ENCODE measurements around the gene NELL1. TPM values are rescaled to one million over a fixed set of nuclear protein-coding genes. Genes with fewer than 3 reads are reported as not detected.

The NELL1 gene
- 1 to 10 TPM in 1 of 4 donors, under 1 TPM in 1, not detected in 2; 0.18 to 5.1 TPM for polyA plus RNA-seq
- long read RNA-seq, donor 1, partial matches to known transcripts = 0 of 2 reads
- long read RNA-seq, donor 1, other reads (novel, unspliced or antisense) = 0 of 2 reads
- long read RNA-seq, donor 2 = 0 reads
- long read RNA-seq, donor 3 = 0 reads
- long read RNA-seq, donor 4, partial matches to known transcripts = 0 of 1 reads
- long read RNA-seq, donor 4, other reads (novel, unspliced or antisense) = 0 of 1 reads
- long read RNA-seq, donor 5 = 0 reads
- long read RNA-seq, donor 6 = 0 reads
- long read RNA-seq, donor 7 = 0 reads
- long read RNA-seq, donor 8 = 0 reads
- long read RNA-seq, donor 9 = 0 reads
- long read RNA-seq, donor 10, partial matches to known transcripts = 0 of 1 reads
- long read RNA-seq, donor 10, other reads (novel, unspliced or antisense) = 0 of 1 reads

DNA sequence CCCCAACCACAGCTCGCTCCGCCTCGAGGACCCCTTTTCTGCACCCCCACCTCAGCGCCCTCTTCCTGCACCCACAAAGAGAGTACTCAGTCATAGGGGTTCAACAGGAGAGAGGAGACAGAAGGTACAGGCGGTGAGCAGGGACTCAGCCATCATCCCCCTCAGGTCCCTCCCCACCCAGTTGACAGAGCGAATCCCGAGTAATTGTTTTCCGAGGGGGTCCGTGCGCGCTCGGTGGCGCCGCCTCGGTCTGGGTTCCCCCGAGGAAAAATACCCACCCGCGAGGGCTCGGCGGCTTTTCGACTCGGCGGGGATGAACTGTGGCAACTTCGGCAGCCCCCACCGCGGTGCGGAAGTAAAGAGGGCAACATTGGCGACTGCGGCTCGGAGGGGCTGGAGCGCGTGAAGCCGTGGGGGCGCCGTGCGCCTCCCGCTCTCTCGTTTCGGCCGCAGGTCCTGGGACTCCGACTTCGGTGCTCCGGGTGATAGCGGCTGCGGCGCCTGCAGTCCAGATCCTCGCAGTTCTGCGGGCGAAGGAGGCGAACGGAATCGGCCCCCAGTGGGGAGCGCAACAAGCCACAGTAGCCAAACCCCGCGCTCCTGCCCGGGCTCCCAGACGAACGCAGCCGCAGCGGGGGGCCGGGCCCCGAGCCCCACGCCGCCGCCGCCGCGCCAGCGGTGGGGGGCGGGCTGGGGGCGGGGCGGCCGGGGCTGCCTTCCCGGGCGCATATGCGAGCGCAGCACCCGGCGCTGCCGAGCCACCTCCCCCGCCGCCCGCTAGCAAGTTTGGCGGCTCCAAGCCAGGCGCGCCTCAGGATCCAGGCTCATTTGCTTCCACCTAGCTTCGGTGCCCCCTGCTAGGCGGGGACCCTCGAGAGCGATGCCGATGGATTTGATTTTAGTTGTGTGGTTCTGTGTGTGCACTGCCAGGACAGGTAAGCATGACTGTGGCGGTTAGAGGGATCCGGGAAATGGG, at the start of gene NELL1:
Gene NELL1, plus strand, starts transcription at position 743 of the 976 bp plus-strand sequence.
- FAIRE-seq (no peak), DNase-seq (peak in 1 of 2 donors; percentile 34)
- H3K27me3 ChIP-seq (ENCODE audit: control insufficient read depth in 3 of 3, insufficient read depth in 3 of 3, low read length in 3 of 3) = peaks cover 15 to 66% (median 36%) of the 10 kb centered on the region in 3 donors
- peak within 1 kb of the TSS in 2 of 3 donors; percentile 29 to 37 for H3K4me3 ChIP-seq (ENCODE audit: low read depth in 1 of 3, low read length in 3 of 3)
- no peak within 1 kb of the TSS for H3K27ac ChIP-seq (ENCODE audit: low read depth in 1 of 3, low read length in 2 of 3)
- WGBS, 3 donors = 1 to 4% (median 3%) methylated on average over 71 to 93 of the region's 93 CpGs
- peaks cover 0 to 4% (median 0%) of the 10 kb centered on the region in 3 donors for H3K4me1 ChIP-seq (ENCODE audit: control insufficient read depth in 3 of 3, insufficient read depth in 2 of 3, low read depth in 1 of 3, low read length in 2 of 3)
- no peaks in the 10 kb centered on the region for H3K36me3 ChIP-seq (ENCODE audit: control insufficient read depth in 3 of 3, insufficient read depth in 2 of 3, low read depth in 1 of 3, low read length in 3 of 3)
- H3K9me3 ChIP-seq (ENCODE audit: control insufficient read depth in 2 of 2, insufficient read depth in 1 of 2, low read depth in 1 of 2, low read length in 1 of 2) = no peaks in the 10 kb centered on the region

DNA sequence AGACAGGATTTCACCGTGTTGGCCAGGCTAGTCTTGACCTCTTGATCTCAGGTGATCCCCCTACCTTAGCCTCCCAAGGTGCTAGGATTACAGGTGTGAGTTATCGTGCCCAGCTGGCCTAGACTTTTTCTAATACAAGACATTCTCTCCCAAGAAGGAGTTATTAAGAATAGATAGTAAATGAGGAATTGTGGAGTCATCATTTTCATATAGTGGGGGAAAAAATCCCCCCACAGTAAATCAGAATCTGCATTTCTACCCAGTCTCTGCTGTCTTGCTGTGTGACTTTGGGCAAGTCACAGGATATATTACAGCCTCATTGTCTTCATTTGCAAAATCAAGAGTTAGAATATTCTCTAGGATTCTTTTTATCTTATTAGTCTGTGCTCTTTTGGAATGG, 48.4 kb upstream of the NELL1 start:
- DNase-seq (no peak), FAIRE-seq (no peak)
- Histone ChIP-seq H3K4me1 (ENCODE audit: control insufficient read depth in 3 of 3, insufficient read depth in 2 of 3, low read depth in 1 of 3, low read length in 2 of 3) (no peaks in the 10 kb centered on the region), H3K9me3 (ENCODE audit: control insufficient read depth in 2 of 2, insufficient read depth in 1 of 2, low read depth in 1 of 2, low read length in 1 of 2) (no peaks in the 10 kb centered on the region), H3K27ac (ENCODE audit: low read depth in 1 of 3, low read length in 2 of 3) (no peak overlapping the region), H3K27me3 (ENCODE audit: control insufficient read depth in 3 of 3, insufficient read depth in 3 of 3, low read length in 3 of 3) (peaks cover 0 to 11% (median 3%) of the 10 kb centered on the region in 3 donors), H3K36me3 (ENCODE audit: control insufficient read depth in 3 of 3, insufficient read depth in 2 of 3, low read depth in 1 of 3, low read length in 3 of 3) (no peaks in the 10 kb centered on the region), H3K4me3 (ENCODE audit: low read depth in 1 of 3, low read length in 3 of 3) (no peak overlapping the region)
- 48 to 67% (median 60%) methylated on average over 2 of the region's 2 CpGs for WGBS, 3 donors

DNA sequence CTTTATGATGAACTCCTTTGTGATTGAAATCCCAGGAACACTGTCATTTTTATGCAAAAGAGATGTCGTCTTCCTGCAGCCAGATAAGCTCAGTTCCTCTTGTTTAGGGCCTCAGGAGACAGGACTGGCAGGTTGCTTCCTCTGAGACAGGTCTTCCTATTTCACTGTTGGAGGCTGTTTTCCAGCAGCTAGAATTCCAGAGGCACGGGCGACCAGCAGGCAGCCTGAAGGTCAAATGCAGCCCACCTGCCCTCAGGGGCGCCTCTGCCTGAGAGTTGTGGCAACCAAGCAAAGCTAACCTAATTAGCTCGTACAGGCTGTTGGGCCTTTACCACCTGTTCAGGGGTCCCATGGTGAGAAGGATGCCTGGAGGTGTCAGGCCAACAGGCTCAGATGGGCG, 47.7 kb upstream of the NELL1 start:
- DNase-seq (no peak), FAIRE-seq (no peak)
- H3K4me1 ChIP-seq (ENCODE audit: control insufficient read depth in 3 of 3, insufficient read depth in 2 of 3, low read depth in 1 of 3, low read length in 2 of 3) = no peaks in the 10 kb centered on the region
- H3K9me3 ChIP-seq (ENCODE audit: control insufficient read depth in 2 of 2, insufficient read depth in 1 of 2, low read depth in 1 of 2, low read length in 1 of 2) = no peaks in the 10 kb centered on the region
- H3K36me3 ChIP-seq (ENCODE audit: control insufficient read depth in 3 of 3, insufficient read depth in 2 of 3, low read depth in 1 of 3, low read length in 3 of 3) = no peaks in the 10 kb centered on the region
- peaks cover 0 to 10% (median 3%) of the 10 kb centered on the region in 3 donors for H3K27me3 ChIP-seq (ENCODE audit: control insufficient read depth in 3 of 3, insufficient read depth in 3 of 3, low read length in 3 of 3)
- H3K4me3 ChIP-seq (ENCODE audit: low read depth in 1 of 3, low read length in 3 of 3) = no peak overlapping the region
- no peak overlapping the region for H3K27ac ChIP-seq (ENCODE audit: low read depth in 1 of 3, low read length in 2 of 3)
- WGBS, 3 donors = 33 to 36% (median 34%) methylated on average over 6 of the region's 6 CpGs

DNA sequence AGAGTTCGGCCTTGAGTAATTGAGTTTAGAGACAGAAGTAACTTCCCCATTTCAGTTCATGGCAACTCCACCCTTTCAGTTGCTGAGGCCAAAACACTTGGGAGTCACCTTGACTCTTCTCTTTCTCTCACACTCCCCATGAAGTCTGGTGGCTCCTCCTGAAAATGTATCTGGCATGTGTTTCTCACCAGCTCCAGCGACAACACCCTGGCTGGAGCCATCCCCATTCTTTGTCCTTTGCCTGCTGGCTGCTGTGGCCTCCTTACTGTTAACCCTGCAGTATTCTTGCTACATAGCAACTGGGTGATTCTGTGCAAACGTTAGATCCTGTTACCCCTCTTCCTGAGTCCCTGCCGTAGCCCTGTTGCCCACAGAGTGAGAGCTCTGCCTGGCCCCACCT, 46.1 kb upstream of the NELL1 start:
- Histone ChIP-seq H3K4me1 (ENCODE audit: control insufficient read depth in 3 of 3, insufficient read depth in 2 of 3, low read depth in 1 of 3, low read length in 2 of 3) (no peaks in the 10 kb centered on the region), H3K27me3 (ENCODE audit: control insufficient read depth in 3 of 3, insufficient read depth in 3 of 3, low read length in 3 of 3) (peaks cover 0 to 6% (median 2%) of the 10 kb centered on the region in 3 donors), H3K27ac (ENCODE audit: low read depth in 1 of 3, low read length in 2 of 3) (no peak overlapping the region), H3K36me3 (ENCODE audit: control insufficient read depth in 3 of 3, insufficient read depth in 2 of 3, low read depth in 1 of 3, low read length in 3 of 3) (no peaks in the 10 kb centered on the region), H3K4me3 (ENCODE audit: low read depth in 1 of 3, low read length in 3 of 3) (no peak overlapping the region), H3K9me3 (ENCODE audit: control insufficient read depth in 2 of 2, insufficient read depth in 1 of 2, low read depth in 1 of 2, low read length in 1 of 2) (no peaks in the 10 kb centered on the region)
- DNase-seq (no peak), FAIRE-seq (no peak)
- WGBS, 3 donors = 36 to 50% (median 49%) methylated on average over 4 of the region's 4 CpGs

DNA sequence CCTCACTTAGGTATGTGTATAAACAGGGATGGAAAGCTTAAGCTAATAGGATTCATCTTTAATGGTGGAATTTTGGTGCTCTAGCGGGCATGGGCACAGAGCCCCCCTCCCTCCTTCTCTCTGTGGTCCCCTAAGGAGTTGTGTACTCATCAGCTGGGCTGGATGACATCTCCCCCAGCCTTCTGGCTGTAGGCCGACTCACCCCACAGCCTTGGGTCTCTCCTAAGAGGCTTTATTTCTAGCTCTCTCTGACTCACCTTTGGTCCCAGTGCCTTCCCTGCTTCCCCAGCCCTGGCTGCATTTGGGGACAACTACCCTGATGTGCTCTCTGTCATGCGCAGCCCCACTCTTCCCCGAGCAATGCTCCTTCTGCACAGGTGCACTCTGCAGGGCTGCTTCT, 43.1 kb upstream of the NELL1 start:
- Histone ChIP-seq H3K4me3 (ENCODE audit: low read depth in 1 of 3, low read length in 3 of 3) (no peak overlapping the region), H3K4me1 (ENCODE audit: control insufficient read depth in 3 of 3, insufficient read depth in 2 of 3, low read depth in 1 of 3, low read length in 2 of 3) (no peaks in the 10 kb centered on the region), H3K27me3 (ENCODE audit: control insufficient read depth in 3 of 3, insufficient read depth in 3 of 3, low read length in 3 of 3) (peaks cover 0 to 6% (median 0%) of the 10 kb centered on the region in 3 donors), H3K36me3 (ENCODE audit: control insufficient read depth in 3 of 3, insufficient read depth in 2 of 3, low read depth in 1 of 3, low read length in 3 of 3) (no peaks in the 10 kb centered on the region), H3K9me3 (ENCODE audit: control insufficient read depth in 2 of 2, insufficient read depth in 1 of 2, low read depth in 1 of 2, low read length in 1 of 2) (peaks cover 0 to 5% of the 10 kb centered on the region in 2 donors), H3K27ac (ENCODE audit: low read depth in 1 of 3, low read length in 2 of 3) (no peak overlapping the region)
- no peak for FAIRE-seq
- 52 to 79% (median 68%) methylated on average over 4 of the region's 4 CpGs for WGBS, 3 donors
- no peak for DNase-seq

DNA sequence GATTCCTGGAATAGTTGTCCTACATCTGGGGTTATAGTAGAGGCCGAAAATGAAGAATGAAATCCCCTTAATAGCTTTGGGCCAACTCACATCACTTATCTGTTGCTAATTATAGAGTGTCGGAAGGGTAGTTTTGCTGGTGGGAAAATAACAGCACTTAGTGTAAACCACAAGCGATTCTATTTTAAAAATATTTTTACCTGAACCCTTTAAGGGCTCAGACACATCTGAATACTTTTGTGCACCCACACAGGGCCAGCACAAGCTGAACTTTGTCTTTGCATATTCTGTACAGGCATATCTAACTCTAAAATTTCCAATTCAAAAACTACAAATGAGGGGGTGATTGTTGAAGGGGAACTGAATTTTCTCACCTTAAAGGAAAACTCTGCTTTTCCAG, 42.4 kb upstream of the NELL1 start:
- Histone ChIP-seq H3K36me3 (ENCODE audit: control insufficient read depth in 3 of 3, insufficient read depth in 2 of 3, low read depth in 1 of 3, low read length in 3 of 3) (no peaks in the 10 kb centered on the region), H3K4me3 (ENCODE audit: low read depth in 1 of 3, low read length in 3 of 3) (no peak overlapping the region), H3K4me1 (ENCODE audit: control insufficient read depth in 3 of 3, insufficient read depth in 2 of 3, low read depth in 1 of 3, low read length in 2 of 3) (no peaks in the 10 kb centered on the region), H3K27me3 (ENCODE audit: control insufficient read depth in 3 of 3, insufficient read depth in 3 of 3, low read length in 3 of 3) (peaks cover 0 to 5% (median 0%) of the 10 kb centered on the region in 3 donors), H3K27ac (ENCODE audit: low read depth in 1 of 3, low read length in 2 of 3) (no peak overlapping the region), H3K9me3 (ENCODE audit: control insufficient read depth in 2 of 2, insufficient read depth in 1 of 2, low read depth in 1 of 2, low read length in 1 of 2) (peaks cover 0 to 5% of the 10 kb centered on the region in 2 donors)
- FAIRE-seq (no peak), DNase-seq (no peak)
- 67 to 86% (median 77%) methylated on average over 3 of the region's 3 CpGs for WGBS, 3 donors

DNA sequence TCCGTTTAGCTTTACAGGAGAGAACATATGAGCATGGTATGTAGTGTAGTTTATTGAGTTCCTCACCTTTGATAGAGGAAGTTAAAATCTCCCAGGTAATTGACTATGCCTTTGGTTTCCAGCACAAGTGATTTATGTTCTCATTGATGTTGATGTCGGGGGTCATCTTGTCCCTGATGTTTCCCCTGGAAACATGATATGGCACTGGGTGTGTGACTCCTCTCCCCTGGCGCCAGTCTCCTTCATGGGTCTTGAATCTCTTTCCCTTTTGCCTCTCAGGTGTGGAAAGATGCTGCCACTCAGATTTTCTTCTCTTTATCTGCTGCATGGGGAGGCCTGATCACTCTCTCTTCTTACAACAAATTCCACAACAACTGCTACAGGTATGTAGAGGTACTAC, 41.7 kb upstream of the NELL1 start:
- DNase-seq = no peak
- WGBS, 3 donors = 37 to 68% (median 63%) methylated on average over 3 of the region's 3 CpGs

DNA sequence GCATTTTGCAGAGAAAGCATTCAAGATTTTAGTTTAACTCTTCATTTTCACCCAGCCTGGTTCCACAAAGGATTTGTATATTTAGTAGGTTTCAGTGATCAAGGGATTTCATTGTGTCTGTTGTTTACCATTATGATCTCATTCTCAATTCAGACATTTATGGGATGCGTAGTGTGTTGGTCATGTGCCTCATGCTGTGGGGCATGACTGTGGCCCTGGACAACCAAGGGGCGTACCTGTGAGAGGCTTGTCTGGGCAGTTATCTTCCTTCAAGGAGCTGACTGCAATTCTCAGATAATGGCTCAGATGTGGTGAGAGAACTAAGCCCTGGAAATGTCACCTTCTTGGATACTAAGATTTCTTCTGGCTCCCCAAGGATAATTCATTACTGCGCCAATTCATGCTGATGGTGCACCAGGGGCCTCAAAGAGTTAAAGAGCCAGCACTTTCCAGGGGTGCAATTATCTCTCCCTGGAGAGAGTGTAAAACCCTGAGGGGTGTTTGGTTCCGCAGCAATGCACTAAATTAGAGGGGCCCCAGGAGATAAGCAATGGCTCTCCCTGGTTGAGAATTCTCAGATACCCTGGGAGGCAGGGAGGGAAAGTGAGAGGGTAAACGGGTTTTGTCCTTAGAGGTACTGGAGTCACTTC, 37.7 kb upstream of the NELL1 start:
- Histone ChIP-seq H3K27ac (ENCODE audit: low read depth in 1 of 3, low read length in 2 of 3) (no peak overlapping the region), H3K4me1 (ENCODE audit: control insufficient read depth in 3 of 3, insufficient read depth in 2 of 3, low read depth in 1 of 3, low read length in 2 of 3) (no peaks in the 10 kb centered on the region), H3K9me3 (ENCODE audit: control insufficient read depth in 2 of 2, insufficient read depth in 1 of 2, low read depth in 1 of 2, low read length in 1 of 2) (peaks cover 0 to 5% of the 10 kb centered on the region in 2 donors), H3K27me3 (ENCODE audit: control insufficient read depth in 3 of 3, insufficient read depth in 3 of 3, low read length in 3 of 3) (no peaks in the 10 kb centered on the region), H3K36me3 (ENCODE audit: control insufficient read depth in 3 of 3, insufficient read depth in 2 of 3, low read depth in 1 of 3, low read length in 3 of 3) (no peaks in the 10 kb centered on the region), H3K4me3 (ENCODE audit: low read depth in 1 of 3, low read length in 3 of 3) (no peak overlapping the region)
- WGBS, 3 donors = 59 to 68% (median 67%) methylated on average over 5 of the region's 5 CpGs
- FAIRE-seq (no peak), DNase-seq (no peak)

More for the DNA sequence above, 41.7 kb upstream of the NELL1 start:
- peaks cover 0 to 4% (median 0%) of the 10 kb centered on the region in 3 donors for H3K27me3 ChIP-seq (ENCODE audit: control insufficient read depth in 3 of 3, insufficient read depth in 3 of 3, low read length in 3 of 3)
- no peaks in the 10 kb centered on the region for H3K36me3 ChIP-seq (ENCODE audit: control insufficient read depth in 3 of 3, insufficient read depth in 2 of 3, low read depth in 1 of 3, low read length in 3 of 3)
- no peak overlapping the region for H3K27ac ChIP-seq (ENCODE audit: low read depth in 1 of 3, low read length in 2 of 3)
- peaks cover 0 to 5% of the 10 kb centered on the region in 2 donors for H3K9me3 ChIP-seq (ENCODE audit: control insufficient read depth in 2 of 2, insufficient read depth in 1 of 2, low read depth in 1 of 2, low read length in 1 of 2)
- no peak overlapping the region for H3K4me3 ChIP-seq (ENCODE audit: low read depth in 1 of 3, low read length in 3 of 3)
- no peaks in the 10 kb centered on the region for H3K4me1 ChIP-seq (ENCODE audit: control insufficient read depth in 3 of 3, insufficient read depth in 2 of 3, low read depth in 1 of 3, low read length in 2 of 3)
- FAIRE-seq = no peak

All from small intestine (tissue), 16 donors.